Activated T-cell treated with anti-CD3 and anti-CD28 coated beads for 4 hours (primary cell): ENCODE data around the gene DVL2.

ENCODE experiments used
- DNase-seq: peaks from one replicate; pipeline ENCODE4 v3.0.0-alpha.2; 2020

The DVL2 gene

DNA sequence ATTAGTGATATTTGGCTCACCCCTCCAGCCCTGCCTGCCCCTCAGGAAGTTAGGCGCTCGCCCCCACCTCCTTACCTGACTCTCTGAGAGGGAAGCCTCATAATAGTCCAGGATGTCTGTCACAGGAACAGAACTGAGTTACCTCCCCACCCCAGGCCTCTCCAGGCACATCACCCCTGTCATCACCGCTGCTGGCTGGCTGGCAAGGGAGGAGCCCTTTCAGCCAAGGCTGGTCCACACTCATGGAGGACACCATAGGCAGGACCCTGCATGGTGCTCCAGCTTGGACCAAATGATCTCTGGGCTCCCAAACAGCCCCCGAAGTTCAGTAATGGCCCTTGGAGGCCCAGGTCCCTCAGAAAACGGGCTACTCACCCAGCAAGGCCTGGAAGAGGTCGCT lies 16.2 kb downstream of the DVL2 start:
- no peak for DNase-seq

DNA sequence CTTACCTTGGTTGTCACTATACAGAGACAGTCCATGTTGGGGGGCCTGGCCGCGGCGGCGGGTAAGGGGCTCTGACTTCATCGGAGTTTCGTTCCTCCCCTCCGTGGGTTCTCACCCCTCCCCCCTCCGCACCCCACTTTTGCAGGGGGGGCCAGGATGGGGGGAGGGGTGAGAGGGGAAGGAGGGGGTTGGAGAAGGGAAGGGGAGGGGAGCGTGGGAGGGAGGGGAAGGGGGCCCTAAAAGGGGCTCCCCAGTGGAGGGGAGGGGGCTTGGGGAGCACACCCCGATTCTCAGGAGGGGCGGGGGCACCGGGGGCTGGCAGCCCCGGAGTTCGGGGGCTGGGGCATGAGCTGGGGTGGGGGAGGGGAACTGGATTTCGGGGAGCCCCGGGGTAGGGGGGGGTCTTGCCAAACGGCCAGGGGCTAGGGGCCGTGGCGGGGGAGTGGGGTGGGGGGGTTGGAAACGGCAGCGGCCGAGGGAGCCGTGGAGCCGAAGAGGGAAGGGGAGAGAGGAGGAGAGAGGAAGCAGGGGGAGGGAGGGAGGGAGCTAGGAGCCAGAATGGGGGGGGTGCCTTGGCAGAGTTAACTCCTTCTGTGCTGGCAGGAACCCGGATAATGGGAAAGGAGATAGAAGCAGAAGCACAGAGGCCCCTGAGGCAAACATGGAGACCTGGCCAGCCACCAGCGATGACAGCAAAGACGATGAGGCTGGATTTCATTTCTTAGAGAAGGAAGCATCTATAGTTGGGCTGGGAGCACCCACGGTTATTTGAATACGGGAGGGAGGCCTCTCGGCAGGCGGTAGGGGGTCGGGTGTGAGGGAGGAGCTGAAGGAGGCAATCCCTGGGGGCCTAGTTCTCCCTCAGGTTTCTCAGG lies 17.0 kb downstream of the DVL2 start:
- no peak for DNase-seq

DNA sequence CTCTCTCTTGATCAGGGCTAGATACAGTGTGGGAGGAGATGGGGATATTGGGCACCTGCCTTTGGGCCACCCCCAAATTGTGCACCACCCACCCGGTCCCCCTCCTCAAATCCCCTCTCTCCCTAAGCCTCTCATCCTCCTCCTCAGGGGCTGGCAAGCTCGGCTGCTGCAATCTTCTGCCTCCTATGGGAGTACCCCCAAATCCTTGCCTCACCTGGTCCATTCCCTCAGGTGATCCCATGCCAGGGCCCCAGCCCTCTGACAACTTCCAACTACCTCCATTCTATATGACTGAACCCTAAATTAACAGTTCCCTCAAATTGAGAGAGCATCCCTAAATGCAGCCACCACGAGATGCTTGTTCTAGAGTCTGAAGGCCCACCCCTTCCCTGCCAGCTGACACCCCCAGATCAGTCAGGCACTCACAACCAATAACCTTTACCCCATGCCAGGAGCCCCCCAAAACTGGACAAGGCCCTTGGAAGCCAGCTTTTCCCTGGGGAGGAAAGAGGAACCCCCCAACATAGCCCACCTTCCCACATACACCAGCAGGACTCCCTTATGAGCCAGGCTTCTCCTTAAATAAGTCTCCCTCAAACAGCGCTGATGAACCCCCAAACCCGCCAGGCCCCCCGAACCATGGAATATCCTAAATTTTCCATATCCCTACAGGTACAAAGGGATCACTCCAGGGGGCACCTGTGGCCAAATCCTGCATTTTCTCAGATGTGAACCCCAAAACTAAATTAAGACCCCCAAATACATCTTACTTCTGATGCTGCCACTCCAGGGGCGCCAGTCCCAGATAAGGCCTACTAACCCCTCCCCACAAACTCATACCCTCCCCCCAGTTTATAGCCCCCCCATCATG lies 17.8 kb downstream of the DVL2 start:
- DNase-seq: no peak

DNA sequence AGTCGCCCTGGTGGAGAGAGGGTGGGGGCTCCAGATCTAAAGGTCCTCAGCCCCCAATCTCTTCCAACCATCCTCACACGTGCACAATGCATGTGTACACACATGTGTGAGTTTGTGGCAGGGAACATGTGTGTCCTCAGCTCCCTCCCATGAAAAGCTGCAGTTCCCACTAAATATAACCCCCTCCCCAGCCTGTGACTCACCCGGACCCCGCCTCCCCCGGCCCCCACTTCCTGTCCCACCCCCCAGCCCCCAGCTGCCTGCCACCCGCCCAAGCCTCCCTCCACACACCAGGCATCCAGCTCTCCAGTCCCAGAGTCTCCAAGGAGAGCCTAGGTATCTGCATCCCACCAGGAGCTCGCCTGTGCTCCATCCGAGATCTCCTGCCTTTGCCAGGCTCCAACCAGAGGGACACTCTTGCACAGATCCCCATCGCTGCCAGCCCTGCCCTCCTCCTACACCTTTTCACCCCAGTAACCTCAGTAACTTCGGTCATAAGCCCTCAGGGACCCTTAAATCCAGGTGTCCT lies 18.6 kb downstream of the DVL2 start:
- no peak for DNase-seq

DNA sequence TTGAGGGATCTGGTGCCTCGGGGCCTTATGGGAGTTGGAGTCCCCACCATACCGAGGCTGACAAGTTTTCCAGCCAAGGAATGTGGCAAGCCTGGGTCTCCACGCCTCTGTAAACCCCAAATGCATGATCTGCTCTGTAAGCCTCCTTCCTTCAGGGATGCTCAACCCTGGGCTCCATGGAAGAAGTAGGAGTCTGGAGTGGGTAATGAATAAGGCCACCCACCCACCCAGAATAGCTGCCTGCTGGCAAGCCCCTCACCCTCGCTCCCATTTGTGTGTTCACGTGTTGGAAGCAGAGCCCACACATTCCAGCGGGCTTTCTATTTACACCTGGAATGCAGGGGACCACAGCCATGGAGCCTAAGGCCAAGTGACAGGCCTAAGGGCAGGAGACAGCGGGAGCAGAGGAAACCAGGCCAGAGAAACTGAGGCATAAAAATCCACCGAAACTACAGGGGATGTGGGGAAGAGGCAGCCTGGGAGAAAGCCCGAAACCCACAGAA lies 19.1 kb downstream of the DVL2 start:
- DNase-seq: no peak

DNA sequence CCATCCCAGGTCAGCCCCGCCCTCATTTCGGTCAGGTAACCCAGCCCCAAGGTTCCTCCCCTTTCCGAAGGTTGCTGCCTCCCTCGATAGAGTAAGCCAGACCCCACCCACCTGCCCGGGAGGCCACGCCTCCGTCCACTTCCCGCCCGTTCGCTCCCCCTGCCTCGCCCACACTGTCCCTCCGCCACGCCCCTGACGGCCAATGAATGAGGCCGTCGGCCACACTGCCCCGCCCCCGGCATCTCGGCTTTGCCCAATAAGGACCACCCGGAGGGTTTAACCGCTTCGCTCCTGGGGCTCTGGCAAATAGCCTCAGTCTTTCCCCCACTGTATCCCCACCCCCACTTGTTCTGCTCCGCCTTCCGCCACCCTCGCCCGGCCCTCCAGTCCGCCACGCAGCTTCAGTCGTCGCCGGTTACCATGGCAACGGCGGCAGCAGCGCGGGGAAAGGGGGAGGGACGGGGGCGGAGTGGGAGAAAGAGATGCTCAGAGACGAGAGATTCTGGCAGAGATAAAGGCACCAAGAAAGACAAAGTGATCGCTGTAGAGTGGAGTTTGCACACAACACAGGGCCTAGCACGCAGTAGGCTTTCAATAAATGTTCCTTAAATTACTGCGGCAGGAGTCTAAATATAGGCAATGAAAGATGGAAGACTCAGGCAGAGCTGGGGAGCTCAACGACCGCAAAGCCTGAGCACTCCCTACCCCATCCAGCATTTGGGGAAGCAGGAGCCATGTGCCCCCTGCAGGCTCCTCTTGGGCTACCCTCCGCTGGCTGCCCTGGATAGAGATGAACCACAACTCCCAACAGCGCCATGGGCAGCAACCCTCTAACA lies 19.8 kb downstream of the DVL2 start:
- peak; percentile 98 for DNase-seq

DNA sequence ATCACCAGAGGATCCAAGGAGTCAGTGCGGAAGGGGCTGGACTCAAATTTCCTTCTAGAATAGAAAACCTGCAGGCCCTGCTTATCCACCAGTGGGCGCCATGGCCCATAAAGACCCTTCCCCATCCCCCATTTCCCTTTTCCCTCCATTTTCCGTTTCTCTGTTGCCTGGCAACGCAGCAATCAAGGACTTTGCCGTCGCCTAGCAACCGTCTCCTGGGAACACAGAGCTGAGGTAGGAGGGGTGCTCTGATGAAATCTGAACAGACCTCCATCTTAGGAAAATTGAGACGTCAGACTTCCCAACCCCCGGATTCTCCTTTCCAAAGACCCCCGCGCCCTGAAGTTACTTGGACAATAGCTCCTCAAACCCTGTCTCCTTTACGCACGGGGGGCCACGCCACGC lies 20.4 kb downstream of the DVL2 start:
- peak; percentile 42 for DNase-seq

DNA sequence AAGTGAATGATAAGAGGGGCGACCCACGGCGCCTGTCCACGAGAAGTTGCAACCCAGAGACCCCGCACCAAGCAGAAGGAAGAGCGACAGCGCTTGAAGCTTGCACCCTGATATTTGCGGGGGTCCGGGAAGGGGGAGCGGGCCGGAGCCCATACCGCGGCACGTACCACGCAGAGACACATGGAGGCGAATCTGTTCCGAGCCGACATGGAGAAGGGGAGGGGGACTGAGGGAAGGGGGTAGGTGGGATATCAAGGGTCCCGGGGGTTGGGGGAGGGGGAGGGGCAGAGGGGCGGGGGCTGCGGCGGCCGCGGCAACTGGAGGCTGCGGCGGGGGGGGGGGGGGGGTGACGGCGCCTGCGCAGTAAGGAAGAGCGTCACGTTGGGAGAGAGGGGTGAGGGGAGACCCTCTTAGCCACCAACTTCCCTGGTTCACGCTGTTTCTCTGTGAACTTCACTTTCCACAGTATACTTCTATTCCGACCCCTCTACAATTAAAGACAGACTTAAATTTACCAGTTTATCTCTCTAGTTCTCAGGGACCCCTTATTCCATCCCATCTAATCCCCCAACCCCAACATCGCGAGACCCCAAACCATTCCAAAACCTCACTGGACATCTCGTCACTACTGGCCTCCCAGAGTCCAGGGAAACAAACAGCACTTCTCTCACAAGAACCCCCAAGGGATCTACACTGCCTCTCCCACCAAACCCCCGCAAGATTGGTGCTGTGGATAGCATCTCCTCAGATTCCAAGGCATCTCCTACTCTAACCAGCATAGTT lies 22.6 kb downstream of the DVL2 start:
- DNase-seq: no peak

DNA sequence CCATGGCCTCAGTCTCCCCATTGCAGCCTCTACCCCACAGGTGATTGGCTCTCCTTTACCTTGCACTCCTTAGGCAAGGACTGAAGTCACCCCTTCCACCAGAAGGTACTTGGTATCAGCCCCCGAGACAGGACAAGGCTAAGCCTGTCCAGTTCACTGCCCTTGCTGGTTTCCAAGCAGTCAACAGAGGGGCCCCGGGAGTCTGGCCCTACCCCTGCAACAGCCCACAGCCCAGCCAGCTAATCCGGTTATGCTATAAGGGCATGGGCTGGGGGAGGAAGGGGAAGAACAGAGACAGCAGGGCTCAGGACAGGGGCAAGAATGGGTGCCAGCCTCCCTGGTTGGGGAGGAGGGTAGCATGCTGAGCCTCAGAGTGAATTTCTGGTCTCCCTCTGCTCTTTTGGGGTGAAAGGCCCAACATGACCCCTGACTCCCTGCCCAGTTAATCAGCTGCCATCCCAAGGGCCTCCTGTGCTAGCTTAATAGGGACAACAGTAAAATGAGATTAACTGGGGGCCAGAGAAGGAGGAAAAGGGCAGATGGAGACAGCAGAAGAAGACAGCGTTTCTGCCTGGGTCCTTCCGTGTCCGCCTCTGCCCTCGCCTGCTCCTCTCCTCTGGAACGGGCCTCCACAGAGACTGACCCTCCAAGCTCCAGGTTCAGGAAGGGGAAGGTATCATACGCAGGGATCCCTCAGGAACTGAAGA lies 25.4 kb downstream of the DVL2 start:
- no peak for DNase-seq

DNA sequence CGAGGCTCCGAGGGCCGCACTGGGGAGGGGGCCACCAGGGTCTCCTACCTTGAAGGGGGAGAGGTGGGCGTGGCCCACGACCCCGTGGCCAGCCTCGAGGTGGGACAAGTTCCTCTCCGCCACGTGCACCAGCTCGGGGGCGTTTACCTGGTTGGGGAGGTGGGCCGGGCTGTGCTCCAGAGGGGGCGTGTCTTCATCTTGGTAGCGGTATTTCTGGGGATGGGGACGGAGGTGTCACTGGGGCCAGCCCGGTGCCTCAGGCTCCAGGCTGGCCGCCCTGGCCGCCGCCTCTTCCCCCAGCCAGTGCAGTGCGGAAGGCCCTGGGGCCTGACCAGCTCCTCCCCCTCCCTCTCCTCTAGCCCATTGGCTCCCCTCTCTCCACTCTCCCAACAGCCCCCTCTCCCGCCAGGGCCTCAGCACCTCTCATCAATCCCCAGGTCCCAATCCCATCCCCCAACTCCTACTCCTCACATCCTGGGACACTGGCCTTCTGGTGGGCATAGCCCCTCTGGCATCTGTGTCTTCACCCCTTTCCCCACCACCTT lies 26.2 kb downstream of the DVL2 start:
- no peak for DNase-seq

DNA sequence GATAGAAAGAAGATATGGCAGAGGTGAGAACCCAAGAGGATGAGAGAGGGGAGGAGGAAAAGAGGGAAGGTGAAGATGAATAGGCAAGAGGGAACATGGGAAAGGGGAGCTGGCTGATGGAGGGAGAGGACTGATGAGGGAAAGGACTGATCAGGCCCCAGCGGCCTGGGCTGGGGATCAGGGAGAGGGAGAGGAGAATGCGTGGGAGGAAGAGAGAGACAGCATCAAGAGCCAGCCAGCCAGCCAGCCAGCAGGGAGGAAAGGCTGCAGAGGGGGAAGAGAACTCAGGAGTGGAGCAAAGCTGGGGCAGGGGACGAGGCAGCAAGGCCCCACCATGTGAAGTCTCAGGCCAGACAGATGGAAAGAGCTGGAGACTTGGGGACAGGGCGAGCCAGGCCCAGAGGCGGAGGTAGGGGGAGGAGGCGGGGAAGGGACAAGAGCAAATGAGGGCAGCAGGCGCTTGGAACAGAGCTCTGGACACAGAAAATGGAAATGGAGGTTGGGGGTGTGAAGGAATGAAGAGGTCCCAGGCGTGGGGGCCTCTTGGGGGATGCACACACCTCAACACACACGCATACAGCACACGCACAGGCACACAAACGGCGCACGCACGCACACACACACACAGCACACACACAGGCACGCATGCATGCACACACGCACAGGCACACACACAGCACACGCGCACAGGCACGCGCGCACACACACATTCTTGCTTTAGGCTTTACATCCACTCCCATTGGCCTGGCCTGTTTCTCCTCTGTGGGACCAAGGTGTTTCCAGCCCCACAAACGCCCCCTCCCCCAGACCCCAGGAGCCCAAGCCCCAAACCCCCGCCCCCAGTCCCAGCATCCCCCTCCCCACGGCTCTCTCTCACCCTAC lies 27.0 kb downstream of the DVL2 start:
- DNase-seq: no peak

DNA sequence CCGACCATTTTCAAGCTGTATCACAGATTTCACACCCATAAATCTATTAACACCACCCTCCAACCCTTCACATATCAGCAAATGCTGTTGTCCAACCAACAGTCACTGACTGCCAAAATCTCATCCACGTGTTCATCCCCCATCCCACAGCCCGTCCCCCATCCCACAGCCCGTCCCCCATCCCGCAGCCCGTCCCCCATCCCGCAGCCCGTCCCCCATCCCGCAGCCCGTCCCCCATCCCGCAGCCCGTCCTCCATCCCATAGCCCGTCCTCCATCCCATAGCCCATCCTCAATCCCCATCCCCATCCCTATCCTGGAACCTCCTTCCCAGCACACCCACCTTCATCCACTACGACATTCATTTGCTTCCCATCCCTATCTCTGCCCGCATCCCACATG lies 28.8 kb downstream of the DVL2 start:
- DNase-seq: no peak

DNA sequence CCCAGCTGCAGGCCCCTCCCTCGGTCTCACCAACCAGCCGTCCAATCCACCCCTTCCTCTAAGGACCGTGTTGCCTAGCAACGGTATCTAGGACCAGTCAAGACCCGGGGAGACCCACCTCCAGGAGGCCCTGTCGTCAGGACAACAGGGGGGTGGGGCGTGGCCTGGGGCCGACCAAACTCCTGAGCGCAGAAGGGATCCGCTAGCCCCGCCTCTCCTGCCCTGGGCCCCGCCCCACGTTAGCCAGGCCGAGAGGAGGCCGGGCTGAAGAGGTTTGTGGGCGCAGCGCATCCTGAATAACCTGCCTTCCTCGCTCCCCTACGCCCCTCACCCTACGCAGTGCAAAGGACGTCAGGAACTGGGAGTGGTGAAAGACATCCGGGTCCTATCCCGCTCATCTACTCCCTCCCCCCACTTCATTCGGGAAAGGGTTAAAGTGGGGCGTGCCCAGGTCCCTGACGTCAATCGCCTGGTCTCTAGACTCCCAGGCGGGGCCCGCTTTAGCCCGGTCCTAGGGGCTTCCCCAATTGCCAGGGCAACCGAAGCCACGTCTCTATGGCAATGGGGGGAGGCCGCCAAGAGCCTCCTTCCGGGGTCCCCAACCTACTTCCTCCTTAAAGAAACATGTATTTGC lies 29.4 kb downstream of the DVL2 start:
- DNase-seq: peak; percentile 85

DNA sequence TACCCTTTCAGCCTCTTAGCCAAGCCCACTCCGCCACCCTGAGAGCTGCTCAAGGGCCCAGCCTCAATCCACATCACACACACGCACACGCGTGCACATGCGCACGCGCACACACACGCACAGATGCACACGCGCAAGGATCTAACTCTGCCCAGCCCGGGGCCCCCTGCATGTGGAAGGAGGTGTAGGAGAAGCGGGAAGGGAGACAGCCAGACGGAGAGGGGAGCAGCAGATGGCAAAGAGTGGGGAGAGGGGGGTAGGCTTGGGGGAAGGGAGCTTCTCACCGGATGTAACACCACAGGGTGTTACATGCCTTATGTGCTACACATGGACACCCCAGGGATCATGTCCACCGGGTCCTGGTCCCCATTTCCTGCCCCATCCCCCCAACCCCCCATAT lies 30.0 kb downstream of the DVL2 start:
- DNase-seq: no peak

DNA sequence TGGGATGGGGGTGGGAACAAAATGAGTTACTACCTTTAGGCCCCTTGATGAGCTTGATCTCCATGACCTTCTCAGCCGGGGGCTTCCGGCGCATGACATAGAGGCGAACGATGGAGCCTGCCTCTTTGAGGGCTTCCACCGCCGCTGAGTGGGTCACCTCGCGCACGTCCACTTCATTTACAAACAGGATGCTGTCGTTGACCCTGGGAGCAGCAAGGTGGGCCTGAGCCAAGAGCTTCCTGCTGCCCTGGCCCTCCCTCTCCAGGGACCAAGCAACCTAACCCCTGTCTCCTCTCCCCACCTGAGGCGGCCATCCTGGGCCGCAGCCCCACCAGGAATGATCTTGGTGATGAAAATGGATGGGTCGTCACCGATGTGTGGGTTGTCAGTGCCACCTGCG lies 30.9 kb downstream of the DVL2 start:
- no peak for DNase-seq

DNA sequence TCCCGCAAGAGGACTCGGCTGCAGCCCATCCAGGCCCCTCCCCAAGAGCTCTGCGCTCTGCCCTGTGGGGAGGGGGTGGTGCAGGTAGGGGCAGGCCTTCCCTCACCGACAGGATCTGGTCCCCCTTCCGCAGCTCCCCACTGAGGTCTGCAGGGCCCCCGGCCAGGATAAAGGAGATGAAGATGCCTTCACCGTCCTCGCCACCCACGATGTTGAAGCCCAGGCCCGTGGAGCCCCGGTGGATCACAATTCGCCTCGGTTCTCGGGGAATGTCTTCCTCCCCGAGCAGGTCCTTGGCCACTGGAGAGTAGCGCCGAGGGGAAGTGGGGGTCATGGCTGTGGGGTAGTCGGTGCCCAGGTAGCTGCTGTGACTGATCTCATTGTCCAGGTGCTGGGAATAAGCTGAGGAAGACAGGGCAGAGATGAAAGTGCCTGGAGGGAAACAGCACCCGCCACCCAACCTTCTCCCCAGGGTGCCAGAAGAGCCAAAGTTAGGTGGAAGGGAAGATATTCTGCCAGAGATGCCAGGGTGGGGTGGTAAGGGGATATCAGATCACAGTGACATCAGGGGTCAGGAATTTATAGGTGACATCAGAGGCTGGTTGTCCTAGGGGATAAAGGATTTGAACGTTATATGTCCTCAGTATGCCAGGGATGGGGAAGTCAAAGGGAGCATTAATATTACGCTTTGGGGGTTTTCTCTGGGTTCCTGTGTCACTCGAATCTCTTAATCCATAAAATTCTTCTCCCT lies 37.5 kb downstream of the DVL2 start:
- DNase-seq: no peak

DNA sequence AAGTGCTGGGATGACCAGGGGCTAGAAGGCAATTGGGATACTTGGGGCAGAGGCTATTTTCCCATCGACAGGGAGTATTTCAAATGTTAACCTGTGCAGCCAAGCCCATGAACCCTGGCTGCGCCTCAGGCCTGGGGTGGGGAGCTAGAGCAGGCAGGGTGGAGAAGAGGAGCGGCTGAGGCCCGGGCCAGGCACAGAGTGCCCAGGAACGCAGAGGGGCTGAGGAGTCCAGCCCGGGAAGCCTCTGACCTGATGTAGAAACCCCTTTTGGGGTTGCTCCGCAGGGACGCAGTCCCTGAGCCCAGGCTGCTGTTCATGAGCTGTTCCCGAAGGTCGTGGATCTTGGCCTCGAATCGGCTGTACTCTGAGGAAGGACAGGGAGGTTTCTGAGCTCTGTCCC lies 38.3 kb downstream of the DVL2 start:
- DNase-seq: no peak

DNA sequence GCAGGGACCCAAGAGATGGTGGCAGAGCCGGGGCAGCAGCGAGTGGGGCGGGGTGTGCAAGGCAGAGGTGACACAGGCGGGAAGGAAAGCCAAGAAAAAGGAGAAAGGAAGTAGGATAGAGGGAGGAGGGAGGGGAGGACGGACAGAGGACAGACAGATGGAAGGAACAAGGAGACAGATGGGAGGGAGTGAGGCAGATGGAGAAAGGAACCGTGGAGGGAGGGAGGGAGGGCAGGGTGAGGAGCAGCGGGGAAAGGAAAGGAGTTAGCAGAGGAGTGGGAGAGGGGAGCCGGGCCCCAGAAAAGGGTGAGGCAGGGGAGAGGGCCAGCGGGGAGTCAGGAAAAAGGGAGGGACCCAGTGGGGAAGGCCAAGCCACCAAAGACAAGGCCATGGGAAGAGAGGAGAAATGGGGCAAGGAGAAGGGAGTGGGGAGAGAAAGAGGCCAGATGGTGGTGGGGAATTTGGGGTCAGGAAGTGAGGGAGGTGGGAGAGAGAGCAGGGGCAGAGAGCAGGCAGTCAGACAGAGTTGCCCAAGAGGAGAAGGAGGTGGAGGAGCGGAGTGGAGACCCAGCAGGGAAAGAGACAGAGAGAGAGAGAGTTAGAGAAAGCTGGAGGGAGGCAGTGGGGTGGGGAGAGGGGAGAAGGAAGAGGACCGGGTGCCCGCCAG lies 41.9 kb downstream of the DVL2 start:
- DNase-seq: no peak
